Lower leg skin (tissue), 4 donors: Measurements from ENCODE around the gene MRPL41. TPM values are rescaled to one million over a fixed set of nuclear protein-coding genes. Genes with fewer than 3 reads are reported as not detected.
"Not testable (repeated sequence)": the region's sequence is repeated elsewhere in the genome, so short reads cannot be mapped to it uniquely, and the experiment has no call there.

ENCODE experiments used
- DNase-seq, 2 donors: peaks; one replicate each; pipeline ENCODE4 v3.0.0-alpha.2; 2019; ENCODE audit warnings: low spot score in 2 of 2
- H3K4me3 ChIP-seq: fragments of 200-600 bp; sonication (generic); 2 replicates; pipeline ENCODE4 v1.5.1; 2017; ENCODE audit warnings: mild to moderate bottlenecking, low read depth; ENCODE audit not compliant: poor library complexity, severe bottlenecking
- POLR2A ChIP-seq, 2 donors: fragments of 450-650 bp; IDR thresholded peaks; one replicate each; pipeline ENCODE4 v1.6.1; 2016 to 2017; ENCODE audit warnings: antibody characterized with exemption in 2 of 2, mild to moderate bottlenecking in 1 of 2, moderate library complexity in 1 of 2
- WGBS, 2 donors: methylation state at CpG; one replicate each; pipeline ENCODE4 v1.1.5; 2018; 5-methylcytosine and 5-hydroxymethylcytosine counted together
- intact Hi-C: fragments of 100-400 bp; cut with DNase I; formaldehyde crosslinking; loops from one replicate; pipeline ENCODE4 v1.15.0; 2023; ENCODE audit warnings: low total_unique reads
- total RNA-seq, 4 donors: library from RNA; depleted of rRNA; stranded (reverse); fragments of >200 nt; gene quantifications; one replicate each; pipeline ENCODE4 v1.1.0, GENCODE V29; 2016
- TF ChIP-seq, protein P1 (sequence below), 3 donors: fragments of 450-650 bp; IDR thresholded peaks; one replicate each; pipeline ENCODE4 v1.5.1; 2016; ENCODE audit warnings: antibody characterized with exemption in 3 of 3, mild to moderate bottlenecking in 3 of 3, moderate library complexity in 2 of 3

MRPL41 gene
- total RNA-seq, 4 donors from 2014 or later = 54.6 to 61.8 (median 58.5) TPM

DNA sequence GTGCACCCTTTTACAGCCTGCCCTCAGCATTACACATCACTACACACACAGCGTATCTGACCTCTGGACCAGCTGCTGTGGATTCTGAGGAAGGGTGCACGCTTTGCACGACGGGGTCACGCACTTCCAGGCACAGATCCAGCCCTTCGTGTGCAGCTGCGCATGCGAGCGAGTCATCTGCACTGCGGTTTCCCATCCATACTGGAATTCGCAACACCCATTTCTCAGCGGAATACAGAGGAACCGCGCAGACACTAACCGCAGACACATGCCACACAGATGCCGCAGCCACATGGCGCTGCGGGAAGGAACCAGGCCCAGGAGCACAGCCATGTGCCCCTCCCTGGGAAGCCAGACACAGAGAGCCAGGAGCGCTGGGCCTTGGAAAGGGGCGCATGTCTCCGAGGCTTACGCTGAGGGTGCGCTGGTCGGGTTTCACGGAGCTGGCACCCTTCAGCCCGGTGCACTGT, 44.9 kb upstream of the MRPL41 start:
- no peak for DNase-seq
- H3K4me3 ChIP-seq = no peak overlapping the region
- WGBS, 2 donors = 78 to 84% methylated on average over 21 to 26 of the region's 26 CpGs
- no peak for TF ChIP-seq POLR2A (IDR thresholded peaks at IDR 0.05)
- TF ChIP-seq, protein P1, sequence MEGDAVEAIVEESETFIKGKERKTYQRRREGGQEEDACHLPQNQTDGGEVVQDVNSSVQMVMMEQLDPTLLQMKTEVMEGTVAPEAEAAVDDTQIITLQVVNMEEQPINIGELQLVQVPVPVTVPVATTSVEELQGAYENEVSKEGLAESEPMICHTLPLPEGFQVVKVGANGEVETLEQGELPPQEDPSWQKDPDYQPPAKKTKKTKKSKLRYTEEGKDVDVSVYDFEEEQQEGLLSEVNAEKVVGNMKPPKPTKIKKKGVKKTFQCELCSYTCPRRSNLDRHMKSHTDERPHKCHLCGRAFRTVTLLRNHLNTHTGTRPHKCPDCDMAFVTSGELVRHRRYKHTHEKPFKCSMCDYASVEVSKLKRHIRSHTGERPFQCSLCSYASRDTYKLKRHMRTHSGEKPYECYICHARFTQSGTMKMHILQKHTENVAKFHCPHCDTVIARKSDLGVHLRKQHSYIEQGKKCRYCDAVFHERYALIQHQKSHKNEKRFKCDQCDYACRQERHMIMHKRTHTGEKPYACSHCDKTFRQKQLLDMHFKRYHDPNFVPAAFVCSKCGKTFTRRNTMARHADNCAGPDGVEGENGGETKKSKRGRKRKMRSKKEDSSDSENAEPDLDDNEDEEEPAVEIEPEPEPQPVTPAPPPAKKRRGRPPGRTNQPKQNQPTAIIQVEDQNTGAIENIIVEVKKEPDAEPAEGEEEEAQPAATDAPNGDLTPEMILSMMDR (IDR thresholded peaks at IDR 0.05) = no peak
- intact Hi-C loops = no loop called here

DNA sequence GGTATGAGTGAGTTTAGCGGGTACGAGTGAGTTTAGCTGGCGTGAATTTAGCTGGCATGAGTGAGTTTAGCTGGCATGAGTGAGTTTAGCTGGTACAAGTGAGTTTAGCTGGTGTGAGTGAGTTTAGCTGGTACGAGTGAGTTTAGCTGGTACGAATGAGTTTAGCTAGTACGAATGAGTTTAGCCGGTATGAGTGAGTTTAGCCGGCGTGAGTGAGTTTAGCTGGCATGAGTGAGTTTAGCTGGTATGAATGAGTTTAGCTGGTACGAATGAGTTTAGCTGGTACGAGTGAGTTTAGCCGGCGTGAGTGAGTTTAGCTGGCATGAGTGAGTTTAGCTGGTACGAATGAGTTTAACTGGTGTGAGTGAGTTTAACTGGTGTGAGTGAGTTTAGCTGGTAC, 42.5 kb upstream of the MRPL41 start:
- DNase-seq = no peak
- intact Hi-C loops = no loop called here
- WGBS, 2 donors = 89 to 91% methylated on average over 14 of the region's 14 CpGs
- no peak overlapping the region for H3K4me3 ChIP-seq
- TF ChIP-seq, protein P1 (IDR thresholded peaks at IDR 0.05) = no peak
- no peak for TF ChIP-seq POLR2A (IDR thresholded peaks at IDR 0.05)

DNA sequence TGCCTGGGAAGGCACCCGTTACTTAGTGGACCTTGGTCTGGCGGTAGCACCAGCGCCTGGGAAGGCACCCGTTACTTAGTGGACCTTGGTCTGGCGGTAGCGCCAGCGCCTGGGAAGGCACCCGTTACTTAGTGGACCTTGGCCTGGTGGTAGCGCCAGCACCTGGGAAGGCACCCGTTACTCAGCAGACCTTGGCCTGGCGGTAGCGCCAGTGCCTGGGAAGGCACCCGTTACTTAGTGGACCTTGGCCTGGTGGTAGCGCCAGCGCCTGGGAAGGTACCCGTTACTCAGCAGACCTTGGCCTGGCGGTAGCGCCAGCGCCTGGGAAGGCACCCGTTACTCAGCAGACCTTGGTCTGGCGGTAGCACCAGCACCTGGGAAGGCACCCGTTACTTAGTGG, 40.6 kb upstream of the MRPL41 start:
- 93% methylated on average over 14 to 22 of the region's 22 CpGs for WGBS, 2 donors
- DNase-seq, H3K4me3 ChIP-seq, intact Hi-C loops: not testable (repeated sequence)

DNA sequence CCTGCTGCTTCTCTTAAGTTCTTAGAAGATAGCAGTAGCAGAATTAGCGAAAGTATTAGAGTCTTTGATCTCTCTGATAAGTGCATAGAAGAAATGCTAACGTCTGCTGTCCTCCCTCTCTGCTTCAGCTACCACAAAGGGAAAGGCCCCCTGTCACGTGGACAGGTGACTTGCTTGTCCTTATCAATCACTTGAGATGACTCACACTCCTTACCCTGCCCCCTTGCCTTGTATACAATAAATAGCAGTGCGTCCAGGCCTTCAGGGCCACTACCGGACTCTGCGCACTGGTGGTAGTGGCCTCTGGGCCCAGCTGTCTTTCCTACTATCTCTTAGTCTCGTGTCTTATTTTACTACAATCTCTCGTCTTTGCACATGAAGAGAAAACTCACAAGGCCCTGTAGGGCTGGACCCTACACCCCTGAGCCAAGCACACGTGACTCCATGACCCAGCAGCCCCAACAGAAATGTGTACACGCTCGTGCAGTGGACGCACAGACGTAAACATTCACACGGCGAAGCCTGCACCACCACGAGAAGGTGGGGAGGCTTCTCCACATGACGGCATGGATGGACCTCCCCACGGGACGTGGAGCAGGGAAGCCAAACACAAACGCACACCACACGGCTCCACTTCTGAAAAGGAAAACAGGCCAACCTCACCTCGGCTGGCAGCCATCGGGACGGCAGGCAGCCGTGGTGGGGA, 39.8 kb upstream of the MRPL41 start:
- TF ChIP-seq, protein P1 (IDR thresholded peaks at IDR 0.05) = no peak
- TF ChIP-seq POLR2A (IDR thresholded peaks at IDR 0.05) = no peak
- 89 to 90% methylated on average over 25 of the region's 25 CpGs for WGBS, 2 donors
- no peak for DNase-seq
- intact Hi-C loops = no loop called here
- no peak overlapping the region for H3K4me3 ChIP-seq

DNA sequence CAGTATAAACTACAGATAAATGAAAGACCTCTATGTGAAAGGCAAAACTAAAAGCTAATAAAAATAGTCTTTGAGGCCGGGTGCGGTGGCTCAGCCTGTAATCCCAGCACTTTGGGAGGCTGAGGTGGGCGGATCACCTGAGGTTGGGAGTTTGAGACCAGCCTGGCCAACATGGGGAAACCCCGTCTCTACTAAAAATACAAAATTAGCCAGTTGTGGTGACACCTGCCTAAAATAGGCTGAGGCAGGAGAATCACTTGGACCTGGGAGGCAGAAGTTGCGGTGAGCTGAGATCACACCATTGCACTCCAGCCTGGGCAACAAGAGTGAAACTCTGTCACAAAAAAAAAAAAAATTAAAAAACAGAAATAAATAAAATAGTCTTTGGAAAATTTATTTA, 38.5 kb upstream of the MRPL41 start:
- H3K4me3 ChIP-seq, intact Hi-C loops: not testable (repeated sequence)
- 87 to 92% methylated on average over 5 of the region's 5 CpGs for WGBS, 2 donors

DNA sequence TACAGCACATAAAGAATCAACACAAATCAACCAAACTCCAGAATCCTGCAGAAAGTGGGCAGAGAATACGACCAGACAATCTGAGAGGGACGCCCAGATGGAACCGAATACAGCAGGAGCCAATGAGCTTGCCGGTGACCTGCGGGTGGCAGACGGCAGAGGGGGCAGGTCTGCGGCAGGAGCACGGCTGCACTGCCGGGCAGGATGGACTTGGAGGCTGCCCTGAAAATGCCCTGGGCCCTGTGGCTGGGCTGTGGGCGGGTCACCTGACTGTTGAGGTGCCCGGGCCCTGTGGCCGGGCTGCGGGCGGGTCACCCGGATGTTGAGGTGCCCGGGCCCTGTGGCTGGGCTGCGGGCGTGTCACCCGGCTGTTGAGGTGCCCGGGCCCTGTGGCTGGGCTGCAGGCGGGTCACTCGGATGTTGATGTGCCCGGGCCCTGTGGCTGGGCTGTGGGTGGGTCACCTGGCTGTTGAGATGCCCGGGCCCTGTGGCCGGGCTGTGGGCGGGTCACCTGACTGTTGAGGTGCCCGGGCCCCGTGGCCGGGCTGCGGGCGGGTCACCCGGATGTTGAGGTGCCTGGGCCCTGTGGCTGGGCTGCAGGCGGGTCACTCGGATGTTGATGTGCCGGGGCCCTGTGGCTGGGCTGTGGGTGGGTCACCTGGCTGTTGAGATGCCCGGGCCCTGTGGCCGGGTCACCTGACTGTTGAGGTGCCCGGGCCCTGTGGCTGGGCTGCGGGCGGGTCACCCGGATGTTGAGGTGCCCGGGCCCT, 37.7 kb upstream of the MRPL41 start:
- H3K4me3 ChIP-seq, DNase-seq, intact Hi-C loops: not testable (repeated sequence)
- 80 to 82% methylated on average over 17 to 29 of the region's 42 CpGs for WGBS, 2 donors

More for the DNA sequence above, 38.5 kb upstream of the MRPL41 start:
- not testable (repeated sequence) for DNase-seq

DNA sequence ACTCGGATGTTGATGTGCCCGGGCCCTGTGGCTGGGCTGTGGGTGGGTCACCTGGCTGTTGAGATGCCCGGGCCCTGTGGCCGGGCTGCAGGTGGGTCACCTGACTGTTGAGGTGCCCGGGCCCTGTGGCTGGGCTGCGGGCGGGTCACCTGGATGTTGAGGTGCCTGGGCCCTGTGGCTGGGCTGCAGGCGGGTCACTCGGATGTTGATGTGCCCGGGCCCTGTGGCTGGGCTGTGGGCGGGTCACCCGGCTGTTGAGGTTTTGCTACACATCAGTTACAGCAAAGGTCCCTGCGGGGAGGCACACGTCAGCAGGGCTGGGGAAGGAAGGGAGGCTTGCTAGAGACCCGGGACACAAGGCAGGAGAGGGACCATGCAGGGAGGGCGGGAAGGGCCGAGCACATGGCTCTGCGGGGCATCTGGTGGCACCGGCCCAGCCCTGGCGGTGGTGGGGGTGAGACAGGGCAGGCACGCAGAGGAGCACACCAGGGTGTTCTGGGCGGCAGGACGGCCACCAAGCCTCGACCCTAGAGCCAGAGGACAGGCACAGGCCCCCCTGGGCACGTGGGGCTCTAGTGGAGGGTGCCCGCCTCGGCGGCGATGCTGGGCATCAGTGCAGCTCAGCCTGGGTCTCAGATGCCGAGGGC, 36.9 kb upstream of the MRPL41 start:
- intact Hi-C loops = no loop called here
- WGBS, 2 donors = 89 to 91% methylated on average over 21 to 22 of the region's 30 CpGs
- no peak overlapping the region for H3K4me3 ChIP-seq
- no peak for TF ChIP-seq POLR2A (IDR thresholded peaks at IDR 0.05)
- TF ChIP-seq, protein P1 (IDR thresholded peaks at IDR 0.05) = no peak
- no peak for DNase-seq
